ENCODE results near the gene GORASP1.

- TF ChIP-seq CTCF (IDR thresholded peaks at IDR 0.05; ENCODE audit: low read depth, low read length, missing input control) (no peak), REST (IDR thresholded peaks at IDR 0.05) (no peak), JUND (IDR thresholded peaks at IDR 0.05) (no peak), SP1 (IDR thresholded peaks at IDR 0.05) (no peak), TAF1 (conservative IDR thresholded peaks at IDR 0.05) (no peak), RAD21 (IDR thresholded peaks at IDR 0.05) (no peak), EGR1 (IDR thresholded peaks at IDR 0.05; ENCODE audit: low read depth in 2 of 2) (no peak), HNF4A (conservative IDR thresholded peaks at IDR 0.05) (no peak), HNF4G (IDR thresholded peaks at IDR 0.05) (no peak), NR2F2 (IDR thresholded peaks at IDR 0.05) (no peak)
Measured at GRCh38 chr3:39095778-39096177, 11.6 kb downstream of the GORASP1 start.
